GM12865 (cell line): ENCODE results near the gene MGAT5.

ENCODE experiments used
- DNase-seq: peaks from one replicate; pipeline ENCODE4 v3.0.0; 2010; ENCODE audit warnings: low read depth
- H3K4me3 ChIP-seq: 2 replicates; pipeline ENCODE4 v1.5.1; 2011; ENCODE audit warnings: mild to moderate bottlenecking, low read depth, low read length, control low read depth
- CTCF ChIP-seq: IDR thresholded peaks from 2 replicates; pipeline ENCODE4 v1.5.1; 2011; ENCODE audit warnings: low read length, control low read depth, low read depth, inconsistent platforms; ENCODE audit not compliant: insufficient read depth; ENCODE audit errors: missing control alignments

Gene MGAT5

GRCh38 chr2:134362740-134363139 lies 108.9 kb downstream of the MGAT5 start:
- no peak overlapping the region for H3K4me3 ChIP-seq
- TF ChIP-seq CTCF: no peak
- DNase-seq: no peak

GRCh38 chr2:134365356-134365755 lies 111.5 kb downstream of the MGAT5 start:
- DNase-seq: peak; percentile 14
- peak; percentile 11 for TF ChIP-seq CTCF
- no peak overlapping the region for H3K4me3 ChIP-seq

- no peak for TF ChIP-seq CTCF
- no peak overlapping the region for H3K4me3 ChIP-seq
- DNase-seq: no peak
These were observed 112.5 kb downstream of the MGAT5 start for GRCh38 chr2:134366359-134366758.

GRCh38 chr2:134367213-134367612 lies 113.3 kb downstream of the MGAT5 start:
- H3K4me3 ChIP-seq: no peak overlapping the region

GRCh38 chr2:134368009-134368817 lies 114.3 kb downstream of the MGAT5 start:
- no peak overlapping the region for H3K4me3 ChIP-seq
- no peak for TF ChIP-seq CTCF
- no peak for DNase-seq

More at GRCh38 chr2:134367213-134367612, 113.3 kb downstream of the MGAT5 start:
- no peak for DNase-seq
- TF ChIP-seq CTCF: no peak

GRCh38 chr2:134369220-134369902 lies 115.5 kb downstream of the MGAT5 start:
- H3K4me3 ChIP-seq: no peak overlapping the region
- TF ChIP-seq CTCF: no peak
- DNase-seq: no peak
